HTR-8/SVneo (cell line): Measurements from ENCODE around the gene RNF31.

ENCODE experiments used
- DNase-seq: peaks from one replicate; pipeline ENCODE4 v3.0.0; 2011; ENCODE audit warnings: low spot score, mixed read lengths; ENCODE audit not compliant: insufficient read length
- FAIRE-seq: peaks from 2 replicates; lab custom pipeline; 2011; peaks lifted over from hg19 to GRCh38; lab: Jason Lieb, UNC

Gene RNF31

GRCh38 chr14:24115422-24116127 is 31.7 kb upstream of the RNF31 start:
- FAIRE-seq: no peak
- no peak for DNase-seq

- DNase-seq (no peak), FAIRE-seq (no peak)
Observed at GRCh38 chr14:24116128-24116814, 31.0 kb upstream of the RNF31 start.

GRCh38 chr14:24117179-24117578 is 30.1 kb upstream of the RNF31 start:
- no peak for FAIRE-seq

GRCh38 chr14:24119691-24120090 is 27.6 kb upstream of the RNF31 start:
- DNase-seq (no peak), FAIRE-seq (no peak)

More at GRCh38 chr14:24117179-24117578, 30.1 kb upstream of the RNF31 start:
- DNase-seq: no peak

GRCh38 chr14:24121210-24121609 is 26.1 kb upstream of the RNF31 start:
- FAIRE-seq (no peak), DNase-seq (no peak)

GRCh38 chr14:24122416-24122815 is 24.9 kb upstream of the RNF31 start:
- DNase-seq: no peak

GRCh38 chr14:24122898-24123297 is 24.4 kb upstream of the RNF31 start:
- no peak for FAIRE-seq
- no peak for DNase-seq

More at GRCh38 chr14:24122416-24122815, 24.9 kb upstream of the RNF31 start:
- no peak for FAIRE-seq

GRCh38 chr14:24123424-24124417 is 23.6 kb upstream of the RNF31 start:
- FAIRE-seq (no peak), DNase-seq (no peak)

GRCh38 chr14:24126939-24127338 is 20.4 kb upstream of the RNF31 start:
- no peak for FAIRE-seq

GRCh38 chr14:24127673-24128072 is 19.6 kb upstream of the RNF31 start:
- FAIRE-seq: no peak

More at GRCh38 chr14:24126939-24127338, 20.4 kb upstream of the RNF31 start:
- no peak for DNase-seq

GRCh38 chr14:24129410-24129998 is 17.8 kb upstream of the RNF31 start:
- FAIRE-seq (no peak), DNase-seq (no peak)

More at GRCh38 chr14:24127673-24128072, 19.6 kb upstream of the RNF31 start:
- no peak for DNase-seq

- DNase-seq (no peak), FAIRE-seq (no peak)
Observed at GRCh38 chr14:24130380-24130716, 16.9 kb upstream of the RNF31 start, which contains the start of gene FITM1. Gene FITM1 (plus strand): TSS chr14:24130659. CDS start chr14:24131564, 905 bp downstream.

- FAIRE-seq (no peak), DNase-seq (no peak)
Observed at GRCh38 chr14:24130717-24131548, 16.4 kb upstream of the RNF31 start.

GRCh38 chr14:24131549-24131966 is 15.7 kb upstream of the RNF31 start:
- no peak for DNase-seq
- FAIRE-seq: no peak

- FAIRE-seq (no peak), DNase-seq (no peak)
Observed at GRCh38 chr14:24132061-24132685, 15.1 kb upstream of the RNF31 start.

- no peak for DNase-seq
- FAIRE-seq: no peak
Observed at GRCh38 chr14:24132976-24133375, 14.3 kb upstream of the RNF31 start.

GRCh38 chr14:24133735-24134134 is 13.6 kb upstream of the RNF31 start:
- FAIRE-seq: no peak

GRCh38 chr14:24135584-24135833 is 11.8 kb upstream of the RNF31 start:
- DNase-seq (no peak), FAIRE-seq (no peak)

More at GRCh38 chr14:24133735-24134134, 13.6 kb upstream of the RNF31 start:
- no peak for DNase-seq
